NOMO-1 (cell line): Measurements from ENCODE around the gene SLC19A1.

Experiments used
- DNase-seq, 2 experiments: peaks; one replicate each; lab custom pipeline; 2025; ENCODE audit not compliant: unreplicated experiment in 2 of 2; lab: John Stamatoyannopoulos, UW

The SLC19A1 gene

DNA sequence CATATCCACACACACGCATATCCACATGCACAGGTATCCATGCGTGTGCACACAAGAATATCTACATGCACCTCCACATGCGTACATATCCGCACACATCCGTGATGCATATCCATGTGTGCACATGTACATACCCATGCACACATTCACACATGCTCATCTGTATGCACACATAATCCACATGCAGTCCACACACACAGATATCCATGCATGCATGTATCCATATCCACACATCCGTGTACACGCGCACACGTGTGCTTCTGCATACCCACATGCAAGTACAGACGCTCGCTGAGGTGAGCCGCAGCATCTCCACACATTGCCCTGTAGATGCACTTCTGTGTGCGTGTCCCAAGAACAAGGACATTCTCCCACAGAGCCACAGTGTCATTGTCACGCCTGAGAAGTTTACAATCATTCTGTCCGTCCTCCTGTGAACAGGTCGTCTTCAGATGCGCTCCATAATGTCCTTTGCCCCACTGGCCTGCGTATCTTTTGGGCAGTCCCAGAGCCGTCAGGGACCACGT lies 93.9 kb downstream of the SLC19A1 start:
- no peak for DNase-seq
